Endodermal cell (in vitro differentiated cells): Measurements from ENCODE around the gene SF3A2. TPM values are rescaled to one million over a fixed set of nuclear protein-coding genes. Genes with fewer than 3 reads are reported as not detected.

Source experiments
- DNase-seq: peaks from one replicate; pipeline ENCODE4 v3.0.0-alpha.2; 2017
- H3K27ac ChIP-seq: 2 replicates; pipeline ENCODE4 v1.5.1; 2013; ENCODE audit warnings: mild to moderate bottlenecking, low read depth, low read length, moderate library complexity
- H3K27me3 ChIP-seq: 2 replicates; pipeline ENCODE4 v1.6.1; 2013; ENCODE audit warnings: mild to moderate bottlenecking, low read length, moderate library complexity; ENCODE audit not compliant: insufficient read depth, control insufficient read depth, poor library complexity, severe bottlenecking
- H3K36me3 ChIP-seq: 2 replicates; pipeline ENCODE4 v1.7.0; 2013; ENCODE audit warnings: mild to moderate bottlenecking, low read length, moderate library complexity; ENCODE audit not compliant: control insufficient read depth, insufficient read depth
- H3K4me1 ChIP-seq: one replicate; pipeline ENCODE4 v1.7.0; 2013; ENCODE audit warnings: low read length; ENCODE audit not compliant: control insufficient read depth, insufficient read depth
- H3K4me3 ChIP-seq: 2 replicates; pipeline ENCODE4 v1.5.1; 2013; ENCODE audit warnings: mild to moderate bottlenecking, low read length, moderate library complexity
- H3K9ac ChIP-seq: 2 replicates; pipeline ENCODE4 v1.6.1; 2013; ENCODE audit warnings: mild to moderate bottlenecking, low read length, moderate library complexity; ENCODE audit not compliant: poor library complexity, severe bottlenecking; ENCODE audit errors: extremely low read depth
- H3K9me3 ChIP-seq: 2 replicates; pipeline ENCODE4 v1.6.1; 2013; ENCODE audit warnings: mild to moderate bottlenecking, low read length, moderate library complexity; ENCODE audit not compliant: control insufficient read depth
- H3K27ac Mint-ChIP-seq: 2 replicates; pipeline ENCODE4 v1.8.0; 2020; ENCODE audit warnings: mixed read lengths
- H3K27me3 Mint-ChIP-seq: 2 replicates; pipeline ENCODE4 v1.8.0; 2021; ENCODE audit warnings: mild to moderate bottlenecking, mixed read lengths; ENCODE audit not compliant: insufficient read depth
- H3K36me3 Mint-ChIP-seq: 2 replicates; pipeline ENCODE4 v1.8.0; 2020; ENCODE audit warnings: low read depth, mixed read lengths
- H3K4me1 Mint-ChIP-seq: 2 replicates; pipeline ENCODE4 v1.8.0; 2020; ENCODE audit warnings: mixed read lengths
- H3K4me3 Mint-ChIP-seq: 2 replicates; pipeline ENCODE4 v1.8.0; 2020; ENCODE audit warnings: mild to moderate bottlenecking, moderate library complexity, mixed read lengths
- H3K9me3 Mint-ChIP-seq: 2 replicates; pipeline ENCODE4 v1.8.0; 2020; ENCODE audit warnings: mild to moderate bottlenecking, mixed read lengths
- WGBS, 2 experiments: methylation state at CpG; one replicate each; pipeline versions ENCODE4 v1.1.5 to v1.1.7; 2013; ENCODE audit warnings: missing lambda C conversion rate in 2 of 2, mixed read lengths in 1 of 2; ENCODE audit not compliant: insufficient coverage in 1 of 2, insufficient read length in 1 of 2; 5-methylcytosine and 5-hydroxymethylcytosine counted together
- total RNA-seq, 2 donors: library from RNA; stranded (reverse); fragmentation: NEBNext Ultra II Directional in 1 of 2; extraction: Animal tissue kit (Norgen Biotek cat#: 25700) in 1 of 2; gene quantifications; 2 replicates in 1 of 2; 3 replicates in 1 of 2; pipeline ENCODE4 v1.2.1, GENCODE V29; 2021
- TF ChIP-seq, protein P1 (sequence below): fragments of 200-600 bp; sonication (generic); conservative IDR thresholded peaks from 2 replicates; pipeline ENCODE4 v1.5.0; 2021; ENCODE audit warnings: antibody characterized with exemption, mild to moderate bottlenecking

SF3A2 gene
- total RNA-seq, 2 donors from 2014 or later: 126 to 132 TPM

DNA sequence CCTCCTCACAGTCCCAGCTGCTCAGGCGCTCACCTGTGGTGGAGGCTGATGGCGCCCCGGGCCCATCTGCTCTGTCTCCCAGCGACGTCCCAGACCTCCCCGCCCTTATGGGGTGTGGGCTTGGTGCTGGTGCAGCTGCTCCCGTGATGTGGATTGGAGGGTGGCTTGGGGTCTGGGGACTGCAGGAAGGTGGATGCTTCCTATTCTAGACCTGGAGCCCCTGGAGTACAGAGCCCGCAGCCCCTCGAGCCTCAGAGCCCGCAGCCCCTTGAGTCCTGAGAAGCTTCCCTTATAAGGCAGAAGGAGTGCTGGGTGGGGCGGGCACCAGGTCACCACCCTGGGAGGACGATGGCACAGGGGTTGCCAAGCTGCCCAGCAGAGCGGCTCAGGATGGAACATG, 41.3 kb upstream of the SF3A2 start:
- Mint-ChIP-seq H3K4me3 (no peak overlapping the region), H3K27ac (no peak overlapping the region), H3K4me1 (no peaks in the 10 kb centered on the region), H3K36me3 (peaks cover 37% of the 10 kb centered on the region), H3K9me3 (no peaks in the 10 kb centered on the region), H3K27me3 (no peaks in the 10 kb centered on the region)
- TF ChIP-seq, protein P1, sequence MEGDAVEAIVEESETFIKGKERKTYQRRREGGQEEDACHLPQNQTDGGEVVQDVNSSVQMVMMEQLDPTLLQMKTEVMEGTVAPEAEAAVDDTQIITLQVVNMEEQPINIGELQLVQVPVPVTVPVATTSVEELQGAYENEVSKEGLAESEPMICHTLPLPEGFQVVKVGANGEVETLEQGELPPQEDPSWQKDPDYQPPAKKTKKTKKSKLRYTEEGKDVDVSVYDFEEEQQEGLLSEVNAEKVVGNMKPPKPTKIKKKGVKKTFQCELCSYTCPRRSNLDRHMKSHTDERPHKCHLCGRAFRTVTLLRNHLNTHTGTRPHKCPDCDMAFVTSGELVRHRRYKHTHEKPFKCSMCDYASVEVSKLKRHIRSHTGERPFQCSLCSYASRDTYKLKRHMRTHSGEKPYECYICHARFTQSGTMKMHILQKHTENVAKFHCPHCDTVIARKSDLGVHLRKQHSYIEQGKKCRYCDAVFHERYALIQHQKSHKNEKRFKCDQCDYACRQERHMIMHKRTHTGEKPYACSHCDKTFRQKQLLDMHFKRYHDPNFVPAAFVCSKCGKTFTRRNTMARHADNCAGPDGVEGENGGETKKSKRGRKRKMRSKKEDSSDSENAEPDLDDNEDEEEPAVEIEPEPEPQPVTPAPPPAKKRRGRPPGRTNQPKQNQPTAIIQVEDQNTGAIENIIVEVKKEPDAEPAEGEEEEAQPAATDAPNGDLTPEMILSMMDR: no peak
- DNase-seq: no peak
- H3K27me3 ChIP-seq: no peaks in the 10 kb centered on the region
- H3K4me1 ChIP-seq: no peaks in the 10 kb centered on the region
- no peak overlapping the region for H3K9ac ChIP-seq
- H3K36me3 ChIP-seq: peaks cover 4% of the 10 kb centered on the region
- no peak overlapping the region for H3K4me3 ChIP-seq
- 95 to 96% methylated on average over 6 to 13 of the region's 13 CpGs for WGBS, 2 experiments
- no peak overlapping the region for H3K27ac ChIP-seq
- H3K9me3 ChIP-seq: no peaks in the 10 kb centered on the region

DNA sequence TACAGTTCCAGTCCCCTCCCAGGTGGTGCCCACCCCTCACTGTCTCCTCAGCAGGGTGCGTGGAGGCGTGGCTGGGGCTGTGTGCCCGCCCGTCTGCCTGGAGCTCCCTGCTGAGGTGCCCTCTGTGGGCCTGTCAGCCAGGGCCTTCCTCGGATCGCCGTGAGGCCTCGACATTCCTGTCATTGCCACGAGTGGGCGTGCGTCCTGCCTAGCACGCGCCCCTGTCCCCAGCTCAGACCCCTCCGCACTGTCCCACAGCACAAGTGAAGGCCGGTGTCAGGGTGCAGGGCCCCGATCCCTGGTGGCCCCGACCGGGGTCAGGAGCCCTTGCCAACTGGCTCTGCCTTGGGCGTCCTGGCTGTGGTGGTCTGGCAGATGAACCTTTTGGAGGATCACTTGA, 40.7 kb upstream of the SF3A2 start:
- 94% methylated on average over 14 to 19 of the region's 19 CpGs for WGBS, 2 experiments
- Mint-ChIP-seq H3K9me3 (no peaks in the 10 kb centered on the region), H3K4me1 (no peaks in the 10 kb centered on the region), H3K36me3 (peaks cover 31% of the 10 kb centered on the region), H3K27me3 (no peaks in the 10 kb centered on the region), H3K4me3 (no peak overlapping the region), H3K27ac (no peak overlapping the region)
- Histone ChIP-seq H3K27me3 (no peaks in the 10 kb centered on the region), H3K9me3 (no peaks in the 10 kb centered on the region), H3K4me3 (no peak overlapping the region), H3K4me1 (no peaks in the 10 kb centered on the region), H3K9ac (no peak overlapping the region), H3K27ac (no peak overlapping the region), H3K36me3 (peaks cover 4% of the 10 kb centered on the region)
- DNase-seq: no peak
- TF ChIP-seq, protein P1: no peak

DNA sequence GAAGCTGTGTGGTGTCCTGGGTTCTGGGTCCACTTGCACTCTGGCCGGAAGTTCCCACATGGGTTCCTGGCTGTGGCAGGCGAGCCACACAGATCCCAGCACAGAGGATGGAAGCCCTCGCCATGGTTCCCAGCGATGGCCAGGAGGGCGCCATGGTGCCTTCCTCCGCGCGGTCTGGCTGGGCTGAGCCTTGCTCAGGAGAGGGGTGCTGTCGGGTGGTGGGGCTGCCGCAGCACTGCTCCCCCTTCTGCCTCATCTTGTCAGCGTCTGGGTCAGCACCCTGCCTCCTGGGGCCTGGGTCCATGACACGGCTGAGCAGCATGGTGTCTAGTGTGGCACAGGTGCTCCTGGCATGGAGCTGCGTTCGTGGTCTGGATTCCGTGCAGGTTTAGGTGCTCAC, 39.4 kb upstream of the SF3A2 start:
- H3K4me3 Mint-ChIP-seq: no peak overlapping the region
- no peaks in the 10 kb centered on the region for H3K9me3 ChIP-seq

More for the DNA sequence above, 39.4 kb upstream of the SF3A2 start:
- peaks cover 25% of the 10 kb centered on the region for H3K36me3 Mint-ChIP-seq
- Histone ChIP-seq H3K4me3 (no peak overlapping the region), H3K4me1 (no peaks in the 10 kb centered on the region), H3K27me3 (no peaks in the 10 kb centered on the region), H3K27ac (no peak overlapping the region), H3K36me3 (peaks cover 11% of the 10 kb centered on the region), H3K9ac (no peak overlapping the region)
- H3K9me3 Mint-ChIP-seq: no peaks in the 10 kb centered on the region
- peak overlapping the region; percentile 69 for H3K27ac Mint-ChIP-seq
- H3K27me3 Mint-ChIP-seq: no peaks in the 10 kb centered on the region
- no peaks in the 10 kb centered on the region for H3K4me1 Mint-ChIP-seq
- TF ChIP-seq, protein P1: no peak
- WGBS, 2 experiments: 93 to 96% methylated on average over 15 of the region's 15 CpGs
- DNase-seq: no peak
